K562 (cell line): Measurements from ENCODE around the gene GPR108. TPM values are rescaled to one million over a fixed set of nuclear protein-coding genes. Genes with fewer than 3 reads are reported as not detected.
A peak's percentile ranks its signal among the peaks of the same experiment; 100 is the strongest.

ENCODE experiments used
- CAMTA2 ChIP-seq: fragments of 250-450 bp; sonication (Bioruptor Pico); conservative IDR thresholded peaks from 2 replicates; pipeline ENCODE4 v1.5.1; 2022
- CHD1 ChIP-seq: fragments of 200-600 bp; sonication (generic); IDR thresholded peaks from one replicate; pipeline ENCODE4 v1.6.1; 2012; ENCODE audit warnings: mild to moderate bottlenecking, moderate library complexity, low read length, inconsistent platforms
- CHD4 ChIP-seq: fragments of 200-600 bp; sonication (generic); IDR thresholded peaks from 3 replicates; pipeline ENCODE4 v1.6.1; 2012; ENCODE audit warnings: low read depth, mild to moderate bottlenecking, mixed read lengths, low read length, inconsistent platforms; ENCODE audit not compliant: insufficient read depth, insufficient replicate concordance, poor library complexity, severe bottlenecking
- CREB3L1 ChIP-seq: fragments of 450-650 bp; IDR thresholded peaks from 2 replicates; pipeline ENCODE4 v1.6.1; 2014; ENCODE audit warnings: low read depth, mild to moderate bottlenecking, moderate library complexity, borderline replicate concordance
- MED1 ChIP-seq: sonication (generic); formaldehyde crosslinking; IDR thresholded peaks from 2 replicates; pipeline ENCODE4 v1.8.1; 2023; ENCODE audit warnings: missing genetic modification reagents, borderline replicate concordance
- OTX1 ChIP-seq: fragments of 450-650 bp; formaldehyde crosslinking; IDR thresholded peaks from 2 replicates; pipeline ENCODE4 v1.4.0; 2022; ENCODE audit warnings: mild to moderate bottlenecking
- PHF21A ChIP-seq: fragments of 450-650 bp; IDR thresholded peaks from 2 replicates; pipeline ENCODE4 v1.6.1; 2017; ENCODE audit warnings: low read depth, borderline replicate concordance
- POLR3A ChIP-seq: IDR thresholded peaks from 2 replicates; pipeline ENCODE4 v1.6.1; 2011; ENCODE audit warnings: borderline replicate concordance, mild to moderate bottlenecking, moderate library complexity; ENCODE audit not compliant: insufficient read length, insufficient read depth; ENCODE audit errors: extremely low read depth
- POU5F1 ChIP-seq: fragments of 150-350 bp; IDR thresholded peaks from 2 replicates; pipeline ENCODE4 v1.6.1; 2014; ENCODE audit warnings: borderline replicate concordance, low read length, low read depth, mild to moderate bottlenecking; ENCODE audit not compliant: partially characterized antibody
- RBM15 ChIP-seq: fragments of 200-400 bp; formaldehyde crosslinking; IDR thresholded peaks from 2 replicates; pipeline ENCODE4 v1.6.1; 2018; ENCODE audit warnings: mild to moderate bottlenecking, low read length, moderate library complexity; ENCODE audit not compliant: insufficient read depth
- TSC22D4 ChIP-seq: fragments of 450-650 bp; IDR thresholded peaks from 2 replicates; pipeline ENCODE4 v1.6.1; 2016; ENCODE audit warnings: missing genetic modification characterization, missing biosample characterization, control low read depth
- TSHZ1 ChIP-seq: fragments of 250-450 bp; sonication (Bioruptor Pico); IDR thresholded peaks from 2 replicates; pipeline ENCODE4 v1.4.0; 2020; ENCODE audit warnings: mild to moderate bottlenecking, moderate library complexity
- UBTF ChIP-seq, 2 experiments: IDR thresholded peaks; 2 replicates each; pipeline ENCODE4 v1.6.1; 2012; ENCODE audit warnings: improper control_type of control experiment in 2 of 2, low read depth in 2 of 2, low read length in 2 of 2, borderline replicate concordance in 1 of 2
- ZNF146 ChIP-seq: IDR thresholded peaks from one replicate; pipeline ENCODE4 v1.6.1; 2018; ENCODE audit warnings: missing compliant biosample characterization; ENCODE audit not compliant: unreplicated experiment
- ZNF165 ChIP-seq: fragments of 250-450 bp; sonication (Bioruptor Pico); IDR thresholded peaks from 2 replicates; pipeline ENCODE4 v1.4.0; 2020; ENCODE audit warnings: borderline replicate concordance
- ZNF431 ChIP-seq: sonication (generic); formaldehyde crosslinking; IDR thresholded peaks from 2 replicates; pipeline ENCODE4 v1.8.0; 2022; ENCODE audit warnings: mild to moderate bottlenecking, missing genetic modification reagents
- ZNF764 ChIP-seq: fragments of 250-450 bp; sonication (Bioruptor Pico); IDR thresholded peaks from 2 replicates; pipeline ENCODE4 v1.4.0; 2020; ENCODE audit warnings: low read depth, mild to moderate bottlenecking, moderate library complexity
- polyA plus RNA-seq, 8 experiments: library from polyadenylated mRNA; depleted of rRNA in 4 of 8; stranded (reverse) in 5 of 8; unstranded in 3 of 8; fragments of >200 nt; fragmentation: Nextera tagmentation in 2 of 8; fragmentation: Illumina TruSeq in 1 of 8; extraction: Ambion mirVana in 2 of 8; extraction: Trizol in 1 of 8; gene quantifications; 2 replicates each; pipeline versions ENCODE4 v1.2.1 to v1.2.3, GENCODE V29; 2011 to 2014; ENCODE audit warnings: inconsistent platforms in 1 of 8, missing spikeins in 1 of 8
- total RNA-seq, 7 experiments: library from RNA; depleted of rRNA in 6 of 7; stranded (reverse); fragments of >200 nt in 6 of 7; fragmentation: Illumina TruSeq in 2 of 7; extraction: Trizol in 2 of 7; gene quantifications; 2 replicates each; pipeline versions ENCODE4 v1.2.1 to v1.2.3, GENCODE V29; 2011 to 2021; ENCODE audit warnings: low replicate concordance in 1 of 7
- TF ChIP-seq, protein P1 (sequence below): fragments of 450-650 bp; formaldehyde crosslinking; IDR thresholded peaks from 2 replicates; pipeline ENCODE4 v1.4.0; 2020; ENCODE audit warnings: mild to moderate bottlenecking, mixed read lengths

Gene GPR108
- total and polyA plus RNA-seq, 9 of the 15 experiments (the other 6 are each of a cell fraction or from before 2014, with no cell fraction given): 2.4 to 33.2 (median 24.4) TPM

- TF ChIP-seq CREB3L1 (peak; percentile 15; the same call in 1 of the 2 replicates), CHD4 (no peak), CAMTA2 (CRISPR knock-in tag) (no peak), ZNF165 (no peak), TSC22D4 (no peak), MED1 (CRISPR knock-in tag) (no peak), TSHZ1 (no peak), PHF21A (no peak), ZNF146 (no peak), ZNF764 (no peak), CHD1 (no peak), OTX1 (CRISPR knock-in tag) (no peak), ZNF431 (no peak), UBTF (IDR thresholded peaks at IDR 0.05; ENCODE audit: borderline replicate concordance in 1 of 2, low read depth in 2 of 2, low read length in 2 of 2) (no peak), RBM15 (no peak), POLR3A (no peak), POU5F1 (no peak)
- TF ChIP-seq, protein P1, sequence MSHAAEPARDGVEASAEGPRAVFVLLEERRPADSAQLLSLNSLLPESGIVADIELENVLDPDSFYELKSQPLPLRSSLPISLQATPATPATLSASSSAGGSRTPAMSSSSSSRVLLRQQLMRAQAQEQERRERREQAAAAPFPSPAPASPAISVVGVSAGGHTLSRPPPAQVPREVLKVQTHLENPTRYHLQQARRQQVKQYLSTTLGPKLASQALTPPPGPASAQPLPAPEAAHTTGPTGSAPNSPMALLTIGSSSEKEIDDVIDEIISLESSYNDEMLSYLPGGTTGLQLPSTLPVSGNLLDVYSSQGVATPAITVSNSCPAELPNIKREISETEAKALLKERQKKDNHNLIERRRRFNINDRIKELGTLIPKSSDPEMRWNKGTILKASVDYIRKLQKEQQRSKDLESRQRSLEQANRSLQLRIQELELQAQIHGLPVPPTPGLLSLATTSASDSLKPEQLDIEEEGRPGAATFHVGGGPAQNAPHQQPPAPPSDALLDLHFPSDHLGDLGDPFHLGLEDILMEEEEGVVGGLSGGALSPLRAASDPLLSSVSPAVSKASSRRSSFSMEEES: no peak
Observed at GRCh38 chr19:6740589-6741343, 3.4 kb upstream of the GPR108 start (continued).
